ENCODE results near the gene NOTCH2.

DNA sequence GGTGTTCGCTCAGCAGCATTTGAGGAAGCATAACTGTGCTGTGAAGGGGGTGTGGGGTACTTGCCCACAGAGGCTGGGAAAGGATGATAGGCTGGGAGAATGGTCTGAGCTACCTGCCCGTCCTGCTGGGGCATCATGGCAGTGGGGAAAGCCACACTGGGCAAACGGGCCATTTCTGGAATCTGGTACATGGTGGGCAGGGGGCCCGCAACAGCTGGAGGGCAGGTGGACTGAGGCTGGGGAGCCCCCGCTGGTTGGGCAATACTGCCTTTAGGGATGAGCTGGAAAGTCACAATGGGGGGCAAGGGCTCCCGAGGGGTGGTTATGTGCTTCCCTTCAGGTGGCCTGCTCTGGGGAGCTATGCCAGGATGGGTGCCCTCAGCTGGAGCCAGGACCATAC lies 153.9 kb downstream of the NOTCH2 start:
- TF ChIP-seq, protein P1, sequence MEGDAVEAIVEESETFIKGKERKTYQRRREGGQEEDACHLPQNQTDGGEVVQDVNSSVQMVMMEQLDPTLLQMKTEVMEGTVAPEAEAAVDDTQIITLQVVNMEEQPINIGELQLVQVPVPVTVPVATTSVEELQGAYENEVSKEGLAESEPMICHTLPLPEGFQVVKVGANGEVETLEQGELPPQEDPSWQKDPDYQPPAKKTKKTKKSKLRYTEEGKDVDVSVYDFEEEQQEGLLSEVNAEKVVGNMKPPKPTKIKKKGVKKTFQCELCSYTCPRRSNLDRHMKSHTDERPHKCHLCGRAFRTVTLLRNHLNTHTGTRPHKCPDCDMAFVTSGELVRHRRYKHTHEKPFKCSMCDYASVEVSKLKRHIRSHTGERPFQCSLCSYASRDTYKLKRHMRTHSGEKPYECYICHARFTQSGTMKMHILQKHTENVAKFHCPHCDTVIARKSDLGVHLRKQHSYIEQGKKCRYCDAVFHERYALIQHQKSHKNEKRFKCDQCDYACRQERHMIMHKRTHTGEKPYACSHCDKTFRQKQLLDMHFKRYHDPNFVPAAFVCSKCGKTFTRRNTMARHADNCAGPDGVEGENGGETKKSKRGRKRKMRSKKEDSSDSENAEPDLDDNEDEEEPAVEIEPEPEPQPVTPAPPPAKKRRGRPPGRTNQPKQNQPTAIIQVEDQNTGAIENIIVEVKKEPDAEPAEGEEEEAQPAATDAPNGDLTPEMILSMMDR (IDR thresholded peaks at IDR 0.05), result no peak
- TF ChIP-seq POLR2A (IDR thresholded peaks at IDR 0.05), result no peak

Data from esophagus squamous epithelium (tissue), 4 donors.